SH-SY5Y (cell line): ENCODE results near the gene CEP131.
A peak's percentile ranks its signal among the peaks of the same experiment; 100 is the strongest.

Source experiments
- GATA2 ChIP-seq: IDR thresholded peaks from 2 replicates; pipeline ENCODE4 v1.6.1; 2011; ENCODE audit warnings: mild to moderate bottlenecking, low read depth, low read length
- GATA3 ChIP-seq: IDR thresholded peaks from 2 replicates; pipeline ENCODE4 v1.6.1; 2011; ENCODE audit warnings: low read depth, mild to moderate bottlenecking, low read length, moderate library complexity

Gene CEP131

DNA sequence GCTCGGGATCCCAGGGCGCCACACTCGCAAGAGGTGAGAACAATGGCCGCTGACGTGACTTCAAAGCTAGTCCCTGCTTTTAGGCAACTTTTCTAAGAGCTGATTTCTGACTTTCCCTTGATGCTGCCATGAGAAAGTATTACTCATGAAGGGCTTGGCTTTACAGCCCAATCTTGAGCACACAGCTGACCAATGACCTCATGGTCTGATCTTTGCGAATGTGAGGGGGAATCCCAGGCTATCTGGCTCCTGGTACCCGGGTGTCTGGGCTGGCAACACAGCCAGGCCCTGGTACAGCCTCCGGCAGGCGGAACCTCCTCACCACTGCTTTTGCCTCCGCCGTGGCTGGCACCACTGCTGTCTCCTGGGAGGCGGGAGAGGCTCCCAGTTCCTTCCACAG is 33.9 kb upstream of the CEP131 start:
- TF ChIP-seq GATA3 (no peak), GATA2 (no peak)

DNA sequence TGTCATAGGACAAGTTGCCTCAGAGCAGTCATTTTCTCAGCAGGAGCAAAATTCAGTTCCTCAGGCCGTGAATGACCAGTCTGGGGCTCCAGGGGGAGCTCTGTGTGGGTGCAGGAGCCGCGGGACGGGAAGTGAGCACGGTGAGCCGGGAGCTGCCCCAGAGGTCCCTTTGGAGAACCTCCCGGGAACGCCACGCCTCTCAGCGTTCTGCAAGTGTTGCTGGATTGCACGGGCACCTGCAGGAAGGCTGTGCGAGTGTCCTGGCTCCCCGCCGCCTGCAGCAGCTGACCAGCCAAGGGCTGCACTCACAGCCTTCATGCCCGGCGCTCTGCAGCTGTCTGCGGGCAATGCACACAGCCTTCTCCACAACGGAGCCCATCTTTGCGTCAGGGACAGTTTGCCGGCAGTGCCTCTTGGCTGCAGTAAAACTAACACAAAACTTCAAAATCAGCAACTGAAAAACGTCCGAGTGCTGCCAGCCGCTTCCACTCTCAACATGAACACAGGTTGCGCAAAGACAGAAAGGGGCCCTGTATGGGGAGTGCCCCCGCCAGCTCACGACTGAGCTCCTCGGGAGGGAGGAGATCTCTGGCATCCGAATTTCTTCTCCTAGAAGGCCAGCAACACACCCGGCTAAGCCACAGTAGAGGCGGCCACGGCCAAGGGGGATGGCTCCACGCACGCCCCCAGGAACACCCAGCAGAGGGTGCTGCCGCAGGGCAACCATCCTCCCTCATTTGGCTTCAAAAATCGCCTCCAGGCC is 32.4 kb upstream of the CEP131 start:
- TF ChIP-seq GATA3 (no peak), GATA2 (no peak)

DNA sequence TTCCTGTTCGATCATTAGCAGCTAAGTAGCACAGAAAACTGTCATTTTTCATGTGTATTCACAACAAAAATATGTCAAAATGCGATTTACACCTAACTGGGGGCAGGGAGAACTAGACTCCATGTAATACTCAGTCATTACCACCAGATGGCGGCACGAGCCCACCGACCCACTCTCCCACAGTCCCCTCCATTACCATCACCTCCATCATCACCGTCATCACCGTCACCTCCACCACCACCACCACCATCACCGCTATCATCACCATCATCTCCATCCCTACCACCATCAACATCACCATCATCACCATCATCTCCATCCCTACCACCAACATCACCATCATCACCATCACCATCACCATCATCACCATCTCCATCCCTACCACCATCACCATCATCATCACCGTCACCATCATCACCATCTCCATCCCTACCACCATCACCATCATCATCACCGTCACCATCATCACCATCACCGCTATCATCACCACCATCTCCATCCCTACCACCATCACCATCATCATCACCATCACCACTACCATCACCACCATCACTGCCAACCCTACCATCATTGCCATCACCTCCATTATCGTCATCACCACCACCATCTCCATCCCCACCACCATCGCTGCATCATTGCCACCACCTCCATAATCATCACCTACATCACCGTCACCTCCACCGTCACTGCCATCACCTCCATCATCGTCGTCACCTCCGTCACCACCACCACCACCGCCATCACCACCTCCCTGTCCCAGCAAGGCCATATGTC is 30.8 kb upstream of the CEP131 start:
- TF ChIP-seq GATA2 (no peak), GATA3 (no peak)

DNA sequence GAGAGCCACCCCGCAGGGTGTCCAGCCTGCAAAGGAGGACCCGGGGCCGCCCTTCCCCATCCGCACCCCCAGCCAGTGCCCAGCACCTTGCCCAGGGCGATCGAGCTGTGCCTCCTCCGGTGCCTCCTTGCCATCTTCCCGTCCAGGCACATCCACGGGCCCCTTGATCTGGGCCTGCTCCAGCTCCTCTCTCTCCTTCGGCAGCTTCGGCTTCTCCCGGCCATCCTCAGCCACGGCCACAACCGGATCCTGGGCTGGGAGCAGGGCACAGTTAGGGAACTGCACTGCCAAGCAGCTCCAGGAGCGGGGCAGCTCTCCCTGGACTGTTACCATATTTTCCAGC is 30.2 kb upstream of the CEP131 start:
- TF ChIP-seq GATA3 (no peak), GATA2 (no peak)

DNA sequence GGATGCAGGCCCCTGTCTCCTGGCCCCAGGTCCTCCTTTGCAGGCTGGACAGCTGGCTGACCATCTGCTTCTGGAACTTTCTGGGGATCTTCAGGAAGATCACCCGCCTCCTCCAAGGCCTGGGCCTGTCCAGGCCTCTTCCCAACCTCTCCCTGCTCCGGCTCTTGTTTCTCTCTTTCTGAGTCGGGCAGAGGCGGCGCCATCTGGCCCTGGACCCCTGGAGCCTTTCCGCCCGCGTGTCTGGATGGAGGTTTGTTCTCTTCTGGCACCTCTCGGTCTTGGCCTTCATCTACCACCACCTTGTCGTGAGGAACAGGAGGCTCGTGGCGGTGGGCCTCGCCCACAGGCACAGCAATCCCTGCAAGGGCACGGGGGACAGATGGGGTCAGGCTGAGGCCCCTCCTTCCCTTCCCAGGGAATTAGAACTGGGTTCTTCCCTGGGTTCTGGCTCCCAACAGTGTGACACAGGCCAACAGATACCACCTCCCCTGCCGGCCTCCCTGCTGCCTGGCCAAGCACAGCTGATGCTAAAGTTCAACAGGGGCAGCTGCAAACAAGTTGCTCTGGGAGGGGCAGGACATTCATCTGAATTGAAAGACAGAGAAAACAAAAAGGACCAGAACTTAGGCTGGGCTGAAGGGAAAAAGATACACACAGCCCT is 29.7 kb upstream of the CEP131 start:
- TF ChIP-seq GATA3 (no peak), GATA2 (no peak)

DNA sequence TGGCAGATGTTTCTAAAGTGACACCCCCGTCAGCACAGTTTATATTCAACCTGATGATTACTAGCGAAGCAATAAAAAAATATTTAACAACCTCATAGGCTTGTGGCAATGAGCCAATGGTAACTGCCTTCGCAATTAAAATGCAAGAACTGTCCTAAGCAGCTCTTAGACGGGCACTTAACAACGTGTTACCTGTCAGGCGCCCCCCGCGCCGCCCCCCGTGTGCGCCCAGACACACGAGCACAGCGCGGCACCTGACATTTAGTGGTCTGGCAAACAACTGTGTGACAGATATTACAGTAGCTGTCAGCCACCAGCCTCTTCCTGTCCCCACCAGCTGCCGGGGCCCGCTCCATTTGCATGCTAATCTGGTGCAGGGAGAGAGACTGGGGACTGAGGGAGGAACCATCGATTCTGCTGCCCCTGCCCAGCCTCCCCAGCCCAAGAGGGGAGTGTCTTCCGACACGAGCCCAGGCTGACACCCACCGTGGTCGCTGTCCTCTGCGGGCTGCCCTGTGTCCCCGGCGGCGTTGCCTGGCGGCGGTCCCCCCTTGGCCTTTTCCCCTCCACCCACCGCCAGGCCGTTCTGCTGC is 29.0 kb upstream of the CEP131 start:
- TF ChIP-seq GATA2, result no peak

DNA sequence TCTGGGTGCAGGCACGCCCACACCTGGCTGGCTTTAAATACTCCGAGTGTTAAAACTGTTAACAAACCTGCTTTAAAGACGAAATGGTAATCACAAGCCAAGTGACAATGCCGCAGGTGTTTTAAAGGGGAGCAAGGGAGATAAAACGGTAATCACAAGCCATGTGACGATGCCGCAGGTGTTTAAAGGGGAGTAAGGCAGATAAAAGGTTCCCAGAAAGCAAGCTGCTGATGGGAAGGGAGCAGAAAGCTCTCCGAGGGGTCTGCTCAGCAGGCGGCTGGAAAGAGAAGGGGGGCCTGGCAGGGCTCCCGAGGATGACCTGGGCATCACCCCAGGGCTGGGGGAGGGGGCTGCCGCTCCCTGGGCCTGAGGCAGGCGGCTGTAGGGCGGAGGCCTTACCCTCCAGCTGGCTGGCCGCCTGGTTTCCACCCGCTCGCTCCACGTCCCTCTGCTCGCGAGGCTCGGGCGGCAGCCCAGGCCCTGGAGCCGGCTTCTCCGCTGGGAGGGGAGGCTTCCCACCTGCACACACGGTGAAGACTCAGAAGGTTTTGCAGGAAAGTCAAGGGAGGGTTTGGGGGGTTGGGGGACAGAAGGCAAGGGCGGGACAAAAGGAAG is 28.4 kb upstream of the CEP131 start:
- TF ChIP-seq GATA2 (no peak), GATA3 (no peak)

DNA sequence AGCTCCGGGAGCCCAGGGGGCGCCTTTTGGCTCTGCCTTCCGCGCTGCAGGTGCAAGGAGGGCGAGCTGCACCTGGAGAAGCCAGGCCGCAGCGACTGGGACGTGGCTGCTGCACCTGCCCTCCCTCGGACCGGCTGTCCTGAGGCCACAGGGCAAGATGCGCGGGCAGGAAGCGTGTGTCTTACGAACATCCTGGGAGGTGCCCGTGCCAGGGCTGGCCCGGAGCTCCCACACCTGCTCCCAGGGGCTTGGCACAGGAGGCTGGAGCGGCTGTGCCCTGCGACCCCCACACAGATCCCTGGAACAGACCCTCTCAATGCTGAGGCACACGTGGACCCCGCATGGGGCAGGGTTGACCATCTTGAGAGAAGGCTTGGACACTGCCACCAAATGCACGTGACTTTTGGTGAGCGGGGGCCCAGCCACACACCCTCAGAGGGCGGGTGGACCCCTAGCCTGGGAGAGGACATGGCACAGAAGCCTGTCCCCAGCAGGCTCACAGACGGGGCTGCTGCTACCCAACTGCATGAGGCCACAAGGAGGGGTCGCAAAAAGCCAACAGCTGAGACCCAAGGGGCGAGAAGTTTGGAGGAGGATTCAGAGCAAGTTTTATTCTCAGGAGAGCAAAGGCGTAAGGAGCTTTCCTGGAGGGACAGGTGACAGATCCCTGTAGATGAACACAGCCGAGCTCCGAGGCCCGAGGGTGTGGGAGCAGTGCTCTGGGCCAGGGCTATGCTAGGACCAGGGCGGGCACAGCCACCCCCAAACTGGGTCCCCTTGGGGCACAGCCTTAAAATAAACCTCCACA is 27.7 kb upstream of the CEP131 start:
- TF ChIP-seq GATA2, result no peak
- no peak for TF ChIP-seq GATA3

DNA sequence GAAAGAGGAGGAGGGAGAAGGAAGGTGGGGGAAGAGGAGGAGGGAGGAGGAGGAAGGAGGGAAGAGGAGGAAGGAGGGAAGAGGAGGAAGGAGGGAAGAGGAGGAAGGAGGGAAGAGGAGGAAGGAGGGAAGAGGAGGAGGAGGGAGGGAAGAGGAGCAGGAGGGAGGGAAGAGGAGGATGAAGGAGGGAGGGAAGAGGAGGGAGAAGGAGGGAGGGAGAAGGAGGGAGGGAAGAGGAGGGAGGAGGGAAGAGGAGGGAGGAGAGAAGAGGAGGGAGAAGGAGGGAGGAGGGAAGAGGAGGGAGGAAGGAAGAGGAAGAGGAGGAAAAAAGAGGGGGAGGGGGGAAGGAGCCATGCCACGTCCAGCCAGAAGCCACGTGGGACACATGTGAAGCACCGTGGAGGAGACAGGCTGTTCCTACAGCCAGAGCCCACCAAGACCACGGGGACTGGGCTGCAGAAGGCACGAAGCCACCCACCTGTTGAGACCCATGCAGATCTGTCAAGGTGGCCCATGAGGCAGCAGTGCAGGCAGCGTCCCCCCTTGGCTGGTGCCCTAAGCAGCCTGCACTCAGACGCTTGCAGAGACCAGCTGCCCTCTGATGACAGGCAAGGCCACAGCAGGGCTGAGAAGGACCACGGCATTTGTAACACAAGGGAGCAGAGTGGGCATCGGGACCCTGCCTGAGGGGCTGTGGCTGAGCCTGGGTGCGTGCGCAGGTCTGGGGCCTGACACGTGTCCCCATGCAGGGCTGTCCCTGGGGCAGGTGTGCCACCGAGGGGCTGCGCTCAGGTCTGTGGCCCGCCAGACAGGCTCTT is 26.7 kb upstream of the CEP131 start:
- TF ChIP-seq GATA3 (no peak), GATA2 (no peak)

DNA sequence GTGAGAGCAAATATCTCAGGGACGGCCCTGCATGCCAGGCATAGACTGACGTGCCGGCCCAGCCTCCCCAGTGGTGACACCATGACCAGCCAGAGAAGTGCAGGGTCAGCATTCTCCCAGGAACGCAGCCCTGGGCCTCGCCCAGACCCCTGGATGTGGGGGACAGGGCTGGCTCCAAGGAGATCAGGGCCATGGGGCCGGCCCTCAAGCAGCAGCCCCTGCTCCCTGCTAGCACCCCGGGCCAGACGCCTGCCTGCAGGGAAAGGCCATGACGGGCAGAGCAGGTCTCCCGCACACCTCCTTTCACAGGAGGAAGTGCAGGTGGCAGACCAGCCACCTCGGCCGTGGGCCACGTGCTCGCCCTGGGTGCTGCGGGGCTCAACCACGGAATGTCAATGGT is 25.9 kb upstream of the CEP131 start:
- TF ChIP-seq GATA2 (no peak), GATA3 (no peak)

DNA sequence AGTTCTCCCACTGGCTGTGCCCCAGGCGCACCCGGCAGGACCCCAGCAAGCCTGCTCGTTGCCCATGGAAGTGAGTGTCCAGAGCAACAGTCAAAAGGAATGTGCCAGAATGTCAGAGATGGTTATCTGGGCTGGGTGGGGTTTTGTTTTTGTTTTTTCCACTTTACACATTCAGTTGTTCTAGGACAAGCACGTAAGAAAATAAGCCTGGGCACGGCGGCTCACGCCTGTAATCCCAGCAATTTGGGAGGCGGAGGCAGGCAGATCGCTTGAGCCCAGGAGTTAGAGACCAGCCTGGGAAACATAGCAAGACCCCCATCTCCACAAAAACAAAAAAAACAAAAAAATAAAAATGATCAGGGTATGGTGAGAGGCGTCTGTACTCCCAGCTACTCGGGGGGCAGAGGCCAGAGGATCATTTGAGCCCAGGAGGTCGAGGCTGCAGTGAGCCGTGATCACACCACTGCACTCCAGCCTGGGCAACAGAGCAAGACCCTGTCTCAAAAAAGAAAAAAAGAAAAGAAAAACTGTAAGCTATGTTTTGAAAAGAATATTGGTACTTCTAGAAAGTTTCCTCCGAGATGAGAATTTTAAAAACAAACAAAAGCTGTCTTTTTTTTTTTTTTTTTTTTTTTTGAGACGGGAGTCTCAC is 24.7 kb upstream of the CEP131 start:
- TF ChIP-seq GATA2 (peak; percentile 22; the same call in 1 of the 2 replicates), GATA3 (no peak)

DNA sequence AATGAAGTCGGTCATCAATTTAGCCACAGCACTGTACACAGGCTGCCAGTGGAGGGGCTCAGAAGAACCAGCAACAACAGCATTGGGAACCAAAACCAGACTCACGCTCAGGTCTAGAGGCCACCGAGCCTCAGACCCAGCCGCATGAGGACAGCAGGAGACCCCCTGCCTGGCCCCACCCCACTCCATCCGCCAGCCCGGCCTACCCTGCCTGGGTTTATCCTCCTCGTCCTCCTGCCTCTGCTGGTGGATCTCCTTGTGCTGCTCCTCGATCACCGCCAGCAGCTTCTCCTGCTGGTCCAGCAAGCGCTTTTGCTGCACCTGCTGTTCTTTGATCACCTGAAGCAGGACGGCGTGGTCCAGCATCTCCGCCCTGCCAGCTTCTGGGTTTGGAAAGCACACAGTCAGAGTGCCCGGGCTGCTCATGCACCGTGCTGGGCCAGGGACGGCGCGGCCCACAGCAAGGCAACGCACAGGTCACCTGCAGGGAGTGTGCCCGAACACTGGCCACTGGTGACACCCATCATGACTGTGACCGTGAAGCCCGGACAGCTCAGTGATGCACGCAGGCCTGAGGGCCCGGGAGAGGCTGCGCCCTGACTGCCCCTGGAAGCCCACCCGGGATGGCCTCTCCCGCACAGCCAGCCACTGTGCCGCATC is 24.0 kb upstream of the CEP131 start:
- TF ChIP-seq GATA3, result no peak
- no peak for TF ChIP-seq GATA2

DNA sequence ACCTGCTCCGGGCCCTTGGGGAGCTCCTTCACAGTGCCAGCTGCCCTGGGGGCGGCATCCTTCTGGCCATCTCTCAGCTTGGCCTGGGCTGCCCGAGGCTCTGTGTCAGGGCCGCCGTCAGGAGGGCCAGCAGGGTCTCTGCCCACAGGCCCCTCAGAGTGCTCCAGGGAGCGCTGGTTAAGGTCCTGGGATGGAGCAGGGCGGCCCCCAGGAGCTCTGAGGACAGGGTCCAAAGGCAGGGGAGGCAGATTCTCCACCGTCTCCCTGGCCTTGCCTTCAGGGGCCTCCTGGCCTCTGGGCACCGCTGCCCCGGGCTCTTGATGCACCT is 23.5 kb upstream of the CEP131 start:
- TF ChIP-seq GATA3, result no peak
- TF ChIP-seq GATA2, result no peak
